Effector memory CD4-positive, alpha-beta T cell (primary cell): Measurements from ENCODE around the gene EIF1B.

Source experiments
- DNase-seq, 3 donors: peaks; one replicate each; pipeline ENCODE4 v3.0.0-alpha.2; 2020
- H3K27ac ChIP-seq: 2 replicates; pipeline ENCODE4 v1.7.0; 2013; ENCODE audit warnings: mild to moderate bottlenecking, low read length, moderate library complexity; ENCODE audit not compliant: insufficient read depth, poor library complexity, severe bottlenecking
- H3K27me3 ChIP-seq: replicated peaks from 2 replicates; pipeline ENCODE4 v1.7.0; 2013; ENCODE audit warnings: mild to moderate bottlenecking, low read length; ENCODE audit not compliant: insufficient read depth, control insufficient read depth, poor library complexity, severe bottlenecking
- H3K36me3 ChIP-seq: 2 replicates; pipeline ENCODE4 v1.7.0; 2013; ENCODE audit warnings: mild to moderate bottlenecking, low read length, moderate library complexity; ENCODE audit not compliant: control insufficient read depth, insufficient read depth
- H3K4me1 ChIP-seq: 2 replicates; pipeline ENCODE4 v1.7.0; 2013; ENCODE audit warnings: low read length, mild to moderate bottlenecking; ENCODE audit not compliant: control insufficient read depth, insufficient read depth, poor library complexity, severe bottlenecking
- H3K4me3 ChIP-seq: 2 replicates; pipeline ENCODE4 v1.7.0; 2013; ENCODE audit warnings: low read length, low read depth, mild to moderate bottlenecking; ENCODE audit not compliant: insufficient read depth, poor library complexity, severe bottlenecking
- H3K9me3 ChIP-seq: 2 replicates; pipeline ENCODE4 v1.7.0; 2013; ENCODE audit warnings: mild to moderate bottlenecking, low read length, moderate library complexity; ENCODE audit not compliant: control insufficient read depth

EIF1B gene

GRCh38 chr3:40324621-40325020 lies 15.1 kb downstream of the EIF1B start:
- H3K4me3 ChIP-seq, result no peak overlapping the region
- no peaks in the 10 kb centered on the region for H3K36me3 ChIP-seq
- no peaks in the 10 kb centered on the region for H3K9me3 ChIP-seq
- no peaks in the 10 kb centered on the region for H3K4me1 ChIP-seq
- no peak for DNase-seq
- no peak overlapping the region for H3K27ac ChIP-seq
- no peaks in the 10 kb centered on the region for H3K27me3 ChIP-seq

- no peaks in the 10 kb centered on the region for H3K4me1 ChIP-seq
- DNase-seq, result no peak
- H3K27ac ChIP-seq, result no peak overlapping the region
- no peaks in the 10 kb centered on the region for H3K36me3 ChIP-seq
- no peaks in the 10 kb centered on the region for H3K27me3 ChIP-seq
- H3K4me3 ChIP-seq, result no peak overlapping the region
- H3K9me3 ChIP-seq, result no peaks in the 10 kb centered on the region
These were observed 16.0 kb downstream of the EIF1B start for GRCh38 chr3:40325465-40325864.

GRCh38 chr3:40328374-40328773 lies 18.9 kb downstream of the EIF1B start:
- DNase-seq, result no peak
- Histone ChIP-seq H3K9me3 (no peaks in the 10 kb centered on the region), H3K4me1 (no peaks in the 10 kb centered on the region), H3K36me3 (no peaks in the 10 kb centered on the region), H3K27me3 (no peaks in the 10 kb centered on the region), H3K27ac (no peak overlapping the region), H3K4me3 (no peak overlapping the region)

- DNase-seq, result no peak
- Histone ChIP-seq H3K4me1 (no peaks in the 10 kb centered on the region), H3K27ac (no peak overlapping the region), H3K4me3 (no peak overlapping the region), H3K27me3 (no peaks in the 10 kb centered on the region), H3K36me3 (no peaks in the 10 kb centered on the region), H3K9me3 (no peaks in the 10 kb centered on the region)
These were observed 19.6 kb downstream of the EIF1B start for GRCh38 chr3:40329071-40329470.

GRCh38 chr3:40332684-40333083 lies 23.2 kb downstream of the EIF1B start:
- no peak for DNase-seq
- no peaks in the 10 kb centered on the region for H3K4me1 ChIP-seq
- H3K27ac ChIP-seq, result no peak overlapping the region
- H3K27me3 ChIP-seq, result no peaks in the 10 kb centered on the region
- H3K4me3 ChIP-seq, result no peak overlapping the region
- H3K36me3 ChIP-seq, result no peaks in the 10 kb centered on the region
- no peaks in the 10 kb centered on the region for H3K9me3 ChIP-seq

- H3K27me3 ChIP-seq, result no peaks in the 10 kb centered on the region
- no peak for DNase-seq
- no peaks in the 10 kb centered on the region for H3K9me3 ChIP-seq
- H3K4me1 ChIP-seq, result no peaks in the 10 kb centered on the region
- H3K27ac ChIP-seq, result no peak overlapping the region
- H3K4me3 ChIP-seq, result no peak overlapping the region
- no peaks in the 10 kb centered on the region for H3K36me3 ChIP-seq
These were observed 23.9 kb downstream of the EIF1B start for GRCh38 chr3:40333416-40333815.

GRCh38 chr3:40333852-40334251 lies 24.3 kb downstream of the EIF1B start:
- H3K27ac ChIP-seq, result no peak overlapping the region
- no peaks in the 10 kb centered on the region for H3K27me3 ChIP-seq
- H3K36me3 ChIP-seq, result no peaks in the 10 kb centered on the region
- DNase-seq, result no peak
- no peaks in the 10 kb centered on the region for H3K9me3 ChIP-seq
- no peak overlapping the region for H3K4me3 ChIP-seq
- H3K4me1 ChIP-seq, result no peaks in the 10 kb centered on the region

GRCh38 chr3:40336101-40336500 lies 26.6 kb downstream of the EIF1B start:
- Histone ChIP-seq H3K27me3 (no peaks in the 10 kb centered on the region), H3K4me3 (no peak overlapping the region), H3K36me3 (no peaks in the 10 kb centered on the region), H3K9me3 (no peaks in the 10 kb centered on the region), H3K27ac (no peak overlapping the region), H3K4me1 (no peaks in the 10 kb centered on the region)
- no peak for DNase-seq

- Histone ChIP-seq H3K27ac (no peak overlapping the region), H3K4me3 (no peak overlapping the region), H3K27me3 (no peaks in the 10 kb centered on the region), H3K36me3 (no peaks in the 10 kb centered on the region), H3K4me1 (no peaks in the 10 kb centered on the region), H3K9me3 (no peaks in the 10 kb centered on the region)
- DNase-seq, result no peak
These were observed 27.1 kb downstream of the EIF1B start for GRCh38 chr3:40336511-40337135.

- Histone ChIP-seq H3K27me3 (no peaks in the 10 kb centered on the region), H3K4me1 (no peaks in the 10 kb centered on the region), H3K9me3 (no peaks in the 10 kb centered on the region), H3K4me3 (no peak overlapping the region), H3K27ac (no peak overlapping the region), H3K36me3 (no peaks in the 10 kb centered on the region)
- DNase-seq, result no peak
These were observed 27.9 kb downstream of the EIF1B start for GRCh38 chr3:40337136-40338108.
